SK-N-SH treated with all-trans-retinoic acid at 6 μM for 48 hours (cell line): ENCODE results near the gene GPR155.
A peak's percentile ranks its signal among the peaks of the same experiment; 100 is the strongest.

ENCODE experiments used
- ATAC-seq: fragments of 200-7000 bp; cut with Tn5 transposase; 3 replicates; pipeline ENCODE4 v1.9.1; 2020; ENCODE audit warnings: mild to moderate bottlenecking, moderate library complexity
- ARNTL ChIP-seq: fragments of 450-650 bp; formaldehyde crosslinking; IDR thresholded peaks from 2 replicates; pipeline ENCODE4 v1.5.0; 2020; ENCODE audit warnings: low read depth, mild to moderate bottlenecking, moderate library complexity, borderline replicate concordance
- CREB5 ChIP-seq: fragments of 250-450 bp; sonication (Bioruptor Pico); IDR thresholded peaks from 2 replicates; pipeline ENCODE4 v1.5.1; 2020; ENCODE audit warnings: low read depth, mild to moderate bottlenecking, moderate library complexity
- CSDC2 ChIP-seq: fragments of 250-450 bp; sonication (Bioruptor Pico); IDR thresholded peaks from 2 replicates; pipeline ENCODE4 v1.5.0; 2020; ENCODE audit warnings: mild to moderate bottlenecking, moderate library complexity
- ESRRG ChIP-seq: fragments of 250-450 bp; sonication (Bioruptor Pico); IDR thresholded peaks from 2 replicates; pipeline ENCODE4 v1.6.1; 2021; ENCODE audit warnings: mild to moderate bottlenecking
- GLIS3 ChIP-seq: fragments of 250-450 bp; sonication (Bioruptor Pico); IDR thresholded peaks from 2 replicates; pipeline ENCODE4 v1.5.0; 2020; ENCODE audit warnings: mild to moderate bottlenecking, moderate library complexity
- ISL1 ChIP-seq: fragments of 250-450 bp; sonication (Bioruptor Pico); IDR thresholded peaks from 2 replicates; pipeline ENCODE4 v2.1.2; 2022; ENCODE audit warnings: mild to moderate bottlenecking, moderate library complexity
- OSR1 ChIP-seq: fragments of 250-450 bp; sonication (Bioruptor Pico); IDR thresholded peaks from 2 replicates; pipeline ENCODE4 v1.8.0; 2022; ENCODE audit warnings: moderate library complexity, mild to moderate bottlenecking, inconsistent platforms
- POU6F1 ChIP-seq: fragments of 250-450 bp; sonication (Bioruptor Pico); IDR thresholded peaks from 2 replicates; pipeline ENCODE4 v1.8.0; 2021; ENCODE audit warnings: low read depth, mild to moderate bottlenecking, moderate library complexity, borderline replicate concordance
- RARB ChIP-seq: fragments of 250-450 bp; sonication (Bioruptor Pico); IDR thresholded peaks from 2 replicates; pipeline ENCODE4 v1.8.0; 2021; ENCODE audit warnings: mild to moderate bottlenecking, moderate library complexity
- SNAI2 ChIP-seq: fragments of 250-450 bp; sonication (Bioruptor Pico); IDR thresholded peaks from 2 replicates; pipeline ENCODE4 v1.5.0; 2020; ENCODE audit warnings: mild to moderate bottlenecking, moderate library complexity
- TCF4 ChIP-seq: fragments of 250-450 bp; sonication (Bioruptor Pico); IDR thresholded peaks from 2 replicates; pipeline ENCODE4 v1.8.0; 2021; ENCODE audit warnings: mild to moderate bottlenecking, moderate library complexity, borderline replicate concordance
- TOX ChIP-seq: fragments of 250-450 bp; sonication (Bioruptor Pico); IDR thresholded peaks from 2 replicates; pipeline ENCODE4 v1.8.0; 2021; ENCODE audit warnings: mild to moderate bottlenecking, moderate library complexity, borderline replicate concordance
- TSHZ2 ChIP-seq: fragments of 250-450 bp; sonication (Bioruptor Pico); IDR thresholded peaks from 2 replicates; pipeline ENCODE4 v1.5.0; 2020; ENCODE audit warnings: mild to moderate bottlenecking, moderate library complexity
- ZFP3 ChIP-seq: fragments of 250-450 bp; sonication (Bioruptor Pico); IDR thresholded peaks from 2 replicates; pipeline ENCODE4 v1.5.0; 2020; ENCODE audit warnings: mild to moderate bottlenecking, moderate library complexity
- ZNF565 ChIP-seq: fragments of 450-650 bp; formaldehyde crosslinking; conservative IDR thresholded peaks from 2 replicates; pipeline ENCODE4 v1.5.0; 2020; ENCODE audit warnings: low read depth, mild to moderate bottlenecking, moderate library complexity
- ZNF70 ChIP-seq: fragments of 450-650 bp; formaldehyde crosslinking; IDR thresholded peaks from 2 replicates; pipeline ENCODE4 v1.5.0; 2020; ENCODE audit warnings: mild to moderate bottlenecking, moderate library complexity

The GPR155 gene

GRCh38 chr2:174499371-174499770 is 12.5 kb upstream of the GPR155 start (continued):
- no peak for TF ChIP-seq TSHZ2
- no peak for TF ChIP-seq GLIS3 (CRISPR knock-in tag)
- no peak for TF ChIP-seq POU6F1 (CRISPR knock-in tag)

- peak; percentile 33; the same call in 1 of the 3 replicates for ATAC-seq
- TF ChIP-seq ZNF70 (CRISPR knock-in tag): no peak
- no peak for TF ChIP-seq TCF4
- TF ChIP-seq ISL1 (CRISPR knock-in tag): no peak
- TF ChIP-seq, all 23 proteins: peak for 0
Observed at GRCh38 chr2:174495365-174496012, 8.7 kb upstream of the GPR155 start.

- ATAC-seq: no peak
- TF ChIP-seq CREB5 (CRISPR knock-in tag) (no peak), ZNF565 (CRISPR knock-in tag) (no peak)
Observed at GRCh38 chr2:174493549-174494331, 6.9 kb upstream of the GPR155 start.

GRCh38 chr2:174492963-174493431 is 6.2 kb upstream of the GPR155 start:
- ATAC-seq: no peak
- TF ChIP-seq TOX (CRISPR knock-in tag) (no peak), GLIS3 (CRISPR knock-in tag) (no peak), ZFP3 (no peak), RARB (CRISPR knock-in tag) (no peak), OSR1 (no peak), CREB5 (CRISPR knock-in tag) (no peak), CSDC2 (CRISPR knock-in tag) (no peak), POU6F1 (CRISPR knock-in tag) (no peak), ESRRG (CRISPR knock-in tag) (no peak), ARNTL (CRISPR knock-in tag) (no peak), TSHZ2 (no peak), ISL1 (CRISPR knock-in tag) (no peak), SNAI2 (CRISPR knock-in tag) (no peak)
